ENCODE data around the gene COMMD10.
"Not testable (repeated sequence)": the region's sequence is repeated elsewhere in the genome, so short reads cannot be mapped to it uniquely, and the experiment has no call there.

Gene COMMD10

DNA sequence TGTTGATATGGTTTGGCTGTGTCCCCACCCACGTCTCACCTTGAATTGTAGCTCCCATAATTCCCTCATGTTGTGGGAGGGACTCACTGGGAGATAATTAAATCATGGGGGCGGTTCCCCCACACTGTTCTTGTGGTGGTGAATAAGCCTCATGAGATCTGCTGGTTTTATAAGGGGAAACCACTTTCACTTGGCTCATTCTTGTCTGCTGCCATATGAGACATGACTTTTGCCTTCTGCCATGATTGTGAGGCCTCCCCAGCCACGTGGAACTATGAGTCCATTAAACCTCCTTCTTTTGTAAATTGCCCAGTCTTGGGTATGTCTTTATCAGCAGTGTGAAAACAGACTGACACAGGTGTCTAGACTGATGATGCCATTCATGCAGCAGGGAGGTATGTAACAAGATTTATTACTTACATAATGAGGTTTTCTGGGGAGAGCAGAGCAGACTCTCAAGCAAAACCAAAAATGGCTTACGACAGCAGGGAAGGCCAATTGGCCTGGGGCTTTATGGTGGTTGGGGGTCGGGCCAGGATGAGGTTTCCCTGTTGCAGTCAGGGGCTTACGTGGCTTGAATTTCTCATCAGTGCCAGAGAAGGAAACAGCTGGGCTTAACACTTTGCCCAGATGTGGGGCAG, 9.5 kb upstream of the COMMD10 start:
- Mint-ChIP-seq H3K4me3 (peak overlapping the region; percentile 9), H3K36me3 (no peaks in the 10 kb centered on the region), H3K4me1 (peaks cover 22% of the 10 kb centered on the region), H3K27ac (peak overlapping the region; percentile 56), H3K9me3 (peaks cover 3% of the 10 kb centered on the region), H3K27me3 (no peaks in the 10 kb centered on the region)
- peak; percentile 12 for ATAC-seq (ENCODE audit: low read depth)
- no peak for DNase-seq (ENCODE audit: low spot score in 2 of 2)

DNA sequence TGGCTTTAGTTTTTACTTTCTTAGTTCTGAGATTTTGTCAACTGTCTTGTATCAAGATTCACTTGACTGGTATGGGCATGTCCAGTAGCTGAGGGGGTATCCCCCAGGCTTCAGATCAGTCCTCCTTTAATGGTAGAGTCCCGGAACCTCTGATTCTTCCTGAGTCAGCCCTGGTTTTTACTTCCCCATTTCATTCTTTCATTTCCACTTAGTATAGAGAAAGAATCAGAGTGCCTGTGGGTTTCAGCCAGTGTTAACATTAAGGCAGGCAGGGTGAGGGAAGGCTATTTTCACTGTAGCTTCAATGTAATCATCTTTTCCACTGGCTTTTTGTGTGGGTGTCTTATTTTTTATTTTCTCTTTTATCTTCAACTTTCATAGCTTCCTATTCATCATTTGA, 8.3 kb upstream of the COMMD10 start:
- H3K27ac Mint-ChIP-seq = peak overlapping the region; percentile 56
- peaks cover 25% of the 10 kb centered on the region for H3K4me1 Mint-ChIP-seq
- ATAC-seq (ENCODE audit: low read depth) (peak; percentile 97), DNase-seq (ENCODE audit: low spot score in 2 of 2) (peak; percentile 27 to 59)
- peaks cover 3% of the 10 kb centered on the region for H3K9me3 Mint-ChIP-seq
- peak overlapping the region; percentile 8 for H3K4me3 Mint-ChIP-seq
- H3K27me3 Mint-ChIP-seq = no peaks in the 10 kb centered on the region
- H3K36me3 Mint-ChIP-seq = peaks cover 2% of the 10 kb centered on the region

DNA sequence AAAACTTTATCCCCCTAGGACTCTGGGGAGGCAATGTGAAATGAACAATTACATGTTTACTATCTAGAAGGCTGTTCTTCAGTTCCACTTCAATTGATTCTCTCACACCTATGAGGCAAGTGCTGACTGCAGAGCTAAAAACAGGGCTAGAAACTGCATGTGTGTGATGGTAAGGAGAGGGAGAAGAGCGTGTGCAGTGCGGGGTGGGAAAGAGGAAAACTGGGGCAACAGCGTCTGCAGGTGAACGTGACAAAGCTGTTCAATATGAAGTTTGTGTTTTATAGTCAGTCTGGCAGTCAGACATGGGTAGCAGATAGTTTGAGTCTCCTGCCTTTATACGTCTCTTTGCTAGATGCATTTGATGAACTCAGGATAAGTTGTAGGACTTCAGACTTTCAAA, 6.6 kb upstream of the COMMD10 start:
- H3K27ac Mint-ChIP-seq = no peak overlapping the region

DNA sequence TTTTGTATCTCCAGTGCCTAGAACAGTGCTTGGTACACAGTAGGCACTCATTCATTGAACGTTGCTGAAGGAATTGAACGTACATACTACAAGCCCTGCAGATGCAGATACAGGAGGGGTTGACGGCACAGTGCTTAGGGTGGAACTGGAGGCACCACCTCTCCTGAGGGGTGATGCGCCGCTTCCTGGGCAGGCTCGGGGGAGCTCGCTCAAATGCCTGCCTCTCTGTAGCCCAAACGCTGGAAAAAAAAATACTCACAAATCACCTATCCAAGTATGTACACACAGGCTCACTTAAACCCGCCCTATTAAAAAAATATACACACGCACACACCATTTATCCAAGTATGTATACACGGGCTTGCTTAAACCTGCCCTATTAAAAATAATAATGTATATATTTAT, 536 bp upstream of the COMMD10 start:
- Mint-ChIP-seq H3K36me3 (peaks cover 11% of the 10 kb centered on the region), H3K4me3 (peak overlapping the region; percentile 74), H3K4me1 (peaks cover 31% of the 10 kb centered on the region), H3K27me3 (no peaks in the 10 kb centered on the region), H3K9me3 (no peaks in the 10 kb centered on the region), H3K27ac (peak overlapping the region; percentile 97)
- DNase-seq (ENCODE audit: low spot score in 2 of 2) (peak in 1 of 2 donors; percentile 14), ATAC-seq (ENCODE audit: low read depth) (no peak)

More for the DNA sequence above, 6.6 kb upstream of the COMMD10 start:
- Mint-ChIP-seq H3K9me3 (peaks cover 3% of the 10 kb centered on the region), H3K27me3 (no peaks in the 10 kb centered on the region), H3K4me1 (peaks cover 38% of the 10 kb centered on the region), H3K4me3 (no peak overlapping the region), H3K36me3 (peaks cover 2% of the 10 kb centered on the region)
- DNase-seq (ENCODE audit: low spot score in 2 of 2) = no peak
- no peak for ATAC-seq (ENCODE audit: low read depth)

DNA sequence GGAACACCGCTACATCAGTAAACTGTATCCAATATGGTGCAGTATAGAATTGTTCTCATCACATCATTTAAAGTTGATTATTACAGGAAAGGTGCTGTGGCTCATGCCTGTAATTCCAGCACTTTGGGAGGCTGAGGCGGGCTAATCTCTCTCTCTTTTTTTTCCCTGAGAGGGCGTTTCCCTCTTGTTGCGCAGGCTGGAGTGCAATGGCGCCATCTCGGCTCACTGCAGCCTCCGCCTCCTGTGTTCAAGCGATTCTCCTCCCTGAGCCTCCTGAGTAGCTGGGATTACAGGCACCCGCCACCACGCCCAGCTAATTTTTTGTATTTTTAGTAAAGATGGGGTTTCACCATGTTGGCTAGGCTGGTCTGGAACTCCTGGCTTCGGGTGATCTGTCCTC, 1.5 kb downstream of the COMMD10 start:
- not testable (repeated sequence) for ATAC-seq (ENCODE audit: low read depth); H3K9me3 Mint-ChIP-seq; H3K27me3 Mint-ChIP-seq; DNase-seq (ENCODE audit: low spot score in 2 of 2)
- H3K36me3 Mint-ChIP-seq = peaks cover 13% of the 10 kb centered on the region
- peak overlapping the region; percentile 74 for H3K4me3 Mint-ChIP-seq
- H3K27ac Mint-ChIP-seq = peak overlapping the region; percentile 97
- H3K4me1 Mint-ChIP-seq = peaks cover 34% of the 10 kb centered on the region

DNA sequence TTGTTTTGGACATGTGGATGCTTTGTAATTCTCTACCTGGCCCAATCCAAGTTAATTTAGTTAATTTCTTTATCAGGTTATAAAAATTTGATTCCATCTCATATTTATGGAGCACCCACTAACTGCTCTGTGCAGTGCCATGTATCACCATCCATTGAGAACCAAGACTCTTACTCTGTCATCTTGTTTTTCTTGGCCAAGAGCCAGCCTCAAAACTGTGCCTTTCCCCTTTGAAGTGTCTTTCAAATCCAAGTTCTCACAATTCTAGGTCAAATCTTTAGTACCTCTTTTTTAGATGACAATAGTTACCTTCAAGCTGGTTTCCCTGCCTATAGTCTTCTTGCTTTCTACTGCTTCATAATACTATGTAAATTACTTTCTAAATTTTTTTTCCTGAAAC, 3.2 kb downstream of the COMMD10 start:
- peaks cover 20% of the 10 kb centered on the region for H3K4me1 Mint-ChIP-seq
- no peaks in the 10 kb centered on the region for H3K27me3 Mint-ChIP-seq
- H3K9me3 Mint-ChIP-seq = no peaks in the 10 kb centered on the region
- no peak overlapping the region for H3K4me3 Mint-ChIP-seq
- ATAC-seq (ENCODE audit: low read depth) (no peak), DNase-seq (ENCODE audit: low spot score in 2 of 2) (no peak)
- H3K27ac Mint-ChIP-seq = peak overlapping the region; percentile 80
- peaks cover 20% of the 10 kb centered on the region for H3K36me3 Mint-ChIP-seq

DNA sequence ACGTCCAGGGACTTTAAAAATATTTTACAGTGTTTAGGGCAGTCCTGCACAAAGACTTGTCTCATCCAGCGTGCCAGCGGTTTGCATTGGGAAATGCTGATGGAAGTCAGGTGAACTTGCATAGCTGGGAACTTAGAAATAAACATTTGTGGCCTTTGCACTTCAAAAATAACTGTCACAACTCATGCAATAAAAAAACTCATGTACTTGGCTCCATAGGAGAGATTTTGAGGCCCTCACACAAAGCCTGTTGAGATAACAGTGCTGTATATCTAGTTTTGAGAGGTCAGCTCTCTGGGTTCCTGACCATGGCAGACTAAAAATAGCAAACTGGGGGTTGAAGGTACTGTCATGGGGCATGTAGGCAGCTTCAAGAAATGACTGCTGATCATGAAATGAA, 5.5 kb downstream of the COMMD10 start:
- ATAC-seq (ENCODE audit: low read depth) (no peak), DNase-seq (ENCODE audit: low spot score in 2 of 2) (no peak)
- Mint-ChIP-seq H3K27ac (peak overlapping the region; percentile 41), H3K9me3 (no peaks in the 10 kb centered on the region), H3K36me3 (peaks cover 32% of the 10 kb centered on the region), H3K4me3 (no peak overlapping the region), H3K4me1 (peaks cover 10% of the 10 kb centered on the region), H3K27me3 (no peaks in the 10 kb centered on the region)

DNA sequence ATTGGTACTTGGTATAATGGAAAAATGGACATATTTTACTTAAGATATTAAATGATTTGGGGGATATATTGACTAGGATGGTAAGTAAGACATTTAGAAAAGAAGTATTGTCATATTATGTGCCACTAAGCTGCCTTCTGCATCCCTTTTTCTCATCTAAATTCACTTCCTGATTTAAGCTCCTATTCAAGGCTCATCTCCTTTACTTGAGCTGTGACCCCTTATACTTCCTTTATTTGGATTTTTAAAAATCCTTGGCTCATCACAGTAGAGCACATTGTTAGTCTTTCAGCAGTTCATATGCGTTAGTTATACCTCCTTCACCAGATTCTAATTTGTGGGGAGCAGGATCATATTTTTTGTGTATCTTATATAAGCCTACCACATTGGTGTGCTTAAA, 6.6 kb downstream of the COMMD10 start:
- H3K27ac Mint-ChIP-seq = no peak overlapping the region
- no peak for ATAC-seq (ENCODE audit: low read depth)
- no peaks in the 10 kb centered on the region for H3K9me3 Mint-ChIP-seq

DNA sequence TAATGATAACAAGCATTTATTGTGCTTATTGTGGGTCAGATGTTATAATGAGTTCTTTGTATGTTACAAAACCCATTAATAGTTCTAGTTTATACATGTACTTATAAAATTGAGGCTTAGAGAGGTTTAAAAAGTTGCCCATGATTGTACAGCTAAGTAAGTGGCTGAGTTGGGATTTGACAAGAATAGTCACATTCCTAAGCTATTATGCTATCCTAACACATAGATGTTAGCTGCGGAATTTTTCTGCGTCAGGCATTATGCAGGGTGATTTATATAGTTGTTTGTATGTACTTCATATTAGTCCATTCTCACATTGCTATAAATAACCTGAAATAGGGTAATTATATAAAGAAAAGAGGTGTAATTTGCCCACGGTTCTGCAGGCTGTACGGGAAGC, 12.5 kb downstream of the COMMD10 start:
- no peak overlapping the region for H3K4me3 Mint-ChIP-seq
- no peak overlapping the region for H3K27ac Mint-ChIP-seq
- H3K9me3 Mint-ChIP-seq = no peaks in the 10 kb centered on the region
- no peaks in the 10 kb centered on the region for H3K4me1 Mint-ChIP-seq
- H3K36me3 Mint-ChIP-seq = peaks cover 39% of the 10 kb centered on the region
- ATAC-seq (ENCODE audit: low read depth) (no peak), DNase-seq (ENCODE audit: low spot score in 2 of 2) (no peak)
- no peaks in the 10 kb centered on the region for H3K27me3 Mint-ChIP-seq

More for the DNA sequence above, 6.6 kb downstream of the COMMD10 start:
- H3K4me3 Mint-ChIP-seq = no peak overlapping the region
- DNase-seq (ENCODE audit: low spot score in 2 of 2) = no peak
- peaks cover 34% of the 10 kb centered on the region for H3K36me3 Mint-ChIP-seq
- no peaks in the 10 kb centered on the region for H3K27me3 Mint-ChIP-seq
- peaks cover 10% of the 10 kb centered on the region for H3K4me1 Mint-ChIP-seq

DNA sequence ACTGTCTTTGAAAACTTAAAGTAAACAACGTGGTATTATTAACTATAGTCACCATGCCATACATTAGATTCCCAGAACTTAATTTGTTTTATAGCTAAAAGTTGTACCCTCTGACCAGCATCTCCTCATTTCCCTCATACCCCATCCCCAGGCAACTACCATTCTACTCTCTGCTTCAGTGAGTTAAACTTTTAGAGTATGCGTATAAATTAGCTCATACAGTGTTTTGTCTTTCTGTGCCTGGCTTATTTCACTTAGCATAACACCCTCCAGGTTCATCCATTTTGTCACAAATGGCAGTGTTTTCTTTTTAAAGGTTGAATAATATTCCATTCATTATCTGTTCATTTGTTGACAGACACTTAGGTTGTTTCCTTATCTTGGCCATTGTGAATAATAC, 14.2 kb downstream of the COMMD10 start:
- Mint-ChIP-seq H3K27me3 (no peaks in the 10 kb centered on the region), H3K4me3 (no peak overlapping the region), H3K9me3 (no peaks in the 10 kb centered on the region), H3K36me3 (peaks cover 36% of the 10 kb centered on the region), H3K27ac (no peak overlapping the region), H3K4me1 (peaks cover 4% of the 10 kb centered on the region)
- DNase-seq (ENCODE audit: low spot score in 2 of 2) = no peak
- no peak for ATAC-seq (ENCODE audit: low read depth)

DNA sequence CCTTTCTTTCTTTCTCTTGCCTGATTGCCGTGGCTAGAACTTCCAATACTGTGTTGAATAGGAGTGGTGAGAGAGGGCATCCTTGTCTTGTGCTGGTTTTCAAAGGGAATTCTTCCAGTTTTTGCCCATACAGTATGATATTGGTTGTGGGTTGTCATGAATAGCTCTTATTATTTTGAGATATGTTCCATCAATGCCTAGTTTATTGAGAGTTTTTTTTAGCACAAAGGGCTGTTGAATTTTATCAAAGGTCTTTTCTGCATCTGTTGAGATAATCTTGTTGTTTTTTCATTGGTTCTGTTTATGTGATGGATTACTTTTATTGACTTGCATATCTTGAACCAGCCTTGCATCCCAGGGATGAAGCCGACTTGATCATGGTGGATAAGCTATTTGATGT, 20.1 kb downstream of the COMMD10 start:
- ATAC-seq (ENCODE audit: low read depth); H3K9me3 Mint-ChIP-seq; H3K27me3 Mint-ChIP-seq; H3K4me3 Mint-ChIP-seq; DNase-seq (ENCODE audit: low spot score in 2 of 2): not testable (repeated sequence)
- peaks cover 21% of the 10 kb centered on the region for H3K4me1 Mint-ChIP-seq
- H3K36me3 Mint-ChIP-seq = peaks cover 60% of the 10 kb centered on the region
- peak overlapping the region; percentile 70 for H3K27ac Mint-ChIP-seq

DNA sequence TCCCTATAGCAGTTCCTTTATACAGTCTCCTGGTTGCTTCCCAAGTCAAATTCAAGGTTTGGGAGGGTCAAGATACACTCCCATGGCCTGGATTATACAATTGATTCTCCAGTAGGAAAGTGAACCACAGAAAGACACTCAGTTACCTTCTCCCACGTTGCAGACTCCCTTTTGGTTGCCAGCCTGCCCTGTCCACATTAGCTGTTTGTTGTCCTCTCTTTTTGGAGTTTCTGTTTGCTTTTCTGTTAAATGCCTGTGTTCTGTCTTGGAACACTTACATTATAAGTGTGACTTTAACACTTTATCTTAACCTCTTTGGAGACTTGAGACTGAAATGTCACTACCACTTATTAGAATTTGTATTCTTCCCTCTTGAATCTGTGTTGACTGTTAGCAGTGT, 30.3 kb downstream of the COMMD10 start:
- Mint-ChIP-seq H3K27ac (no peak overlapping the region), H3K36me3 (peaks cover 50% of the 10 kb centered on the region), H3K9me3 (peaks cover 28% of the 10 kb centered on the region), H3K4me1 (peaks cover 15% of the 10 kb centered on the region), H3K27me3 (no peaks in the 10 kb centered on the region), H3K4me3 (no peak overlapping the region)
- no peak for DNase-seq (ENCODE audit: low spot score in 2 of 2)
- ATAC-seq (ENCODE audit: low read depth) = no peak

DNA sequence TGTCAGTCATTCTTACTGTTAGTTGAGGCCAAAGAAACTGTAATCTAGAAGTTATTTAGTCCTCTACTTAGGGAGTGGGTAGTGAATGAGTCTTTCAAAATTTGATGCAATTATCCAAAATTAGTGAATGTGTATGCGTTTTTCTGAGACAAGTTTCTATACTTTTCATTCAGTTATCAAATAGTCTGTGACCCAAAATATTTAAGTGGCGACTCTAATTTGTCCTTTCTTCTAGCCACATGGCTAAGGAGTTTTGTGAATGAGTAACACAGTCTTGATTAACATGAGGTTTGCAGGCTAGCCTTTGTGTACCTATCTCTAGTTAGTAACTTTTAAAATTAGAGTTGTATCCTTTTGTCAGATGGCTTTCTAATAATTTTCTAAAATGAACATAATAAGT, 45.6 kb downstream of the COMMD10 start:
- DNase-seq (ENCODE audit: low spot score in 2 of 2) (no peak), ATAC-seq (ENCODE audit: low read depth) (no peak)
- Mint-ChIP-seq H3K27me3 (no peaks in the 10 kb centered on the region), H3K4me1 (peaks cover 5% of the 10 kb centered on the region), H3K27ac (no peak overlapping the region), H3K36me3 (peaks cover 10% of the 10 kb centered on the region), H3K4me3 (no peak overlapping the region), H3K9me3 (no peaks in the 10 kb centered on the region)

DNA sequence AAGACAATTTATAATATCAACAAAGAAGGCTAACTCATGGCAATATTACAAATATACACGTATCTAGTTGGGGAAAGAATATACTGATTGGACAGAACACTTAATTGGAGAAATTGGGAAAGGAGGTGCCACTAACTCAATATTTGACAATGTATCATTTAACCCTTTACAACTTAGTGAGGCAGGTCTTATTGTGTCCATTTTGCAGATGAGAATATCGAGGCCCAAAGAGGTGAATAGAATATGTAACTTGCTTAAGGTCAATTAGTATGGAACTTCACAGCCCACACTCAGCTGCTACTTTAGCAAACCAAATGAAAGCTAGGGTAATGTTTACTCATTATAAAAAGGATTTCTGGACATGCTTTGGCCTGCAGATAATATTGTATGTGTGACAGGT, 46.2 kb downstream of the COMMD10 start:
- ATAC-seq (ENCODE audit: low read depth) (no peak), DNase-seq (ENCODE audit: low spot score in 2 of 2) (no peak)
- H3K4me1 Mint-ChIP-seq = peaks cover 5% of the 10 kb centered on the region
- no peaks in the 10 kb centered on the region for H3K27me3 Mint-ChIP-seq
- H3K36me3 Mint-ChIP-seq = peaks cover 5% of the 10 kb centered on the region
- no peak overlapping the region for H3K4me3 Mint-ChIP-seq
- H3K27ac Mint-ChIP-seq = no peak overlapping the region
- H3K9me3 Mint-ChIP-seq = no peaks in the 10 kb centered on the region

DNA sequence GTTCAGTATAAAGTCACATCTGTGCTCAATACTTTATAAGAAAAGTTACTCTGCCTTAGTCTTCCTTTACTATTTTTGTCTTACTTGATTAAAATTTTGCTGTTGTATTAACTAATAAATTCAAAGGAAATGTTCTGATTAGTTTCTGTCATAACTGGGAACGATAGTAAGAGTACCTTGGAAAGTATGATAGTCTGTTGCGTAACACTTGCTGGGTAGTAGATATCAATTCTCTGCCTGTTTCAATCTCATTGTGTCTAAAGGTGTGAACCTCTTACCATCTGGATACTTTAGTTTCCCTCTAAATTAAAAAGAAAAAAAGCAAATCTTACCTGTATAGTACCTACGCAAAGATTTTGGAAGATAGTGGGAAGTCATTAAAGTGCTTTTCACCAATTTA, 48.5 kb downstream of the COMMD10 start:
- no peaks in the 10 kb centered on the region for H3K27me3 Mint-ChIP-seq
- ATAC-seq (ENCODE audit: low read depth) = no peak
- H3K4me1 Mint-ChIP-seq = peaks cover 7% of the 10 kb centered on the region
- H3K36me3 Mint-ChIP-seq = peaks cover 3% of the 10 kb centered on the region
- no peaks in the 10 kb centered on the region for H3K9me3 Mint-ChIP-seq
- H3K27ac Mint-ChIP-seq = peak overlapping the region; percentile 55
- no peak for DNase-seq (ENCODE audit: low spot score in 2 of 2)
- H3K4me3 Mint-ChIP-seq = no peak overlapping the region

Data from memory B cell (primary cell).